ENCODE measurements around the gene PSMA2.

DNA sequence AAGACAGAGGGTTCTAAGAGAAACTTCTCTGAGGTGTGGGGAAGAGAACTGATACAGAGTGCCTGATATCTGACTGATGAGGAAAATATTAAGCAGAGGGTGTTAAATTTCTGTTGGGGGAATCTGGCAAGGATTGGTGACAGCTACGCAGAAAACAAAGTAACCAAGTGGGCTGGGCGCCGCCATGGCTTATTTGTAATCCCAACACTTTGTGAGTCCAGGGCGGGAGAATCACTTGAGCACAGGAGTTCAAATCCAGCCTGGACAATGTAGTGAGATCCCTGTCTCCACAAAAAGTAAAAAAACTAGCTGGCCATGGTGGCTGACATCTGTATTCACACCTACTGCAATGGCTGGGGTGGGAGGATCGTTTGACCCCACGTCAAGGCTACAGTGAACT is 18.0 kb downstream of the PSMA2 start:
- no peak for TF ChIP-seq CREB1 (CRISPR knock-in tag; IDR thresholded peaks at IDR 0.05)
- no peak for TF ChIP-seq TEAD4 (CRISPR knock-in tag; IDR thresholded peaks at IDR 0.05)
- TF ChIP-seq, protein P1, sequence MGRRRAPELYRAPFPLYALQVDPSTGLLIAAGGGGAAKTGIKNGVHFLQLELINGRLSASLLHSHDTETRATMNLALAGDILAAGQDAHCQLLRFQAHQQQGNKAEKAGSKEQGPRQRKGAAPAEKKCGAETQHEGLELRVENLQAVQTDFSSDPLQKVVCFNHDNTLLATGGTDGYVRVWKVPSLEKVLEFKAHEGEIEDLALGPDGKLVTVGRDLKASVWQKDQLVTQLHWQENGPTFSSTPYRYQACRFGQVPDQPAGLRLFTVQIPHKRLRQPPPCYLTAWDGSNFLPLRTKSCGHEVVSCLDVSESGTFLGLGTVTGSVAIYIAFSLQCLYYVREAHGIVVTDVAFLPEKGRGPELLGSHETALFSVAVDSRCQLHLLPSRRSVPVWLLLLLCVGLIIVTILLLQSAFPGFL (CRISPR knock-in tag; IDR thresholded peaks at IDR 0.05; ENCODE audit: borderline replicate concordance), result no peak
- TF ChIP-seq, protein P2, sequence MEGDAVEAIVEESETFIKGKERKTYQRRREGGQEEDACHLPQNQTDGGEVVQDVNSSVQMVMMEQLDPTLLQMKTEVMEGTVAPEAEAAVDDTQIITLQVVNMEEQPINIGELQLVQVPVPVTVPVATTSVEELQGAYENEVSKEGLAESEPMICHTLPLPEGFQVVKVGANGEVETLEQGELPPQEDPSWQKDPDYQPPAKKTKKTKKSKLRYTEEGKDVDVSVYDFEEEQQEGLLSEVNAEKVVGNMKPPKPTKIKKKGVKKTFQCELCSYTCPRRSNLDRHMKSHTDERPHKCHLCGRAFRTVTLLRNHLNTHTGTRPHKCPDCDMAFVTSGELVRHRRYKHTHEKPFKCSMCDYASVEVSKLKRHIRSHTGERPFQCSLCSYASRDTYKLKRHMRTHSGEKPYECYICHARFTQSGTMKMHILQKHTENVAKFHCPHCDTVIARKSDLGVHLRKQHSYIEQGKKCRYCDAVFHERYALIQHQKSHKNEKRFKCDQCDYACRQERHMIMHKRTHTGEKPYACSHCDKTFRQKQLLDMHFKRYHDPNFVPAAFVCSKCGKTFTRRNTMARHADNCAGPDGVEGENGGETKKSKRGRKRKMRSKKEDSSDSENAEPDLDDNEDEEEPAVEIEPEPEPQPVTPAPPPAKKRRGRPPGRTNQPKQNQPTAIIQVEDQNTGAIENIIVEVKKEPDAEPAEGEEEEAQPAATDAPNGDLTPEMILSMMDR (IDR thresholded peaks at IDR 0.05), result no peak
- TF ChIP-seq, protein P3, sequence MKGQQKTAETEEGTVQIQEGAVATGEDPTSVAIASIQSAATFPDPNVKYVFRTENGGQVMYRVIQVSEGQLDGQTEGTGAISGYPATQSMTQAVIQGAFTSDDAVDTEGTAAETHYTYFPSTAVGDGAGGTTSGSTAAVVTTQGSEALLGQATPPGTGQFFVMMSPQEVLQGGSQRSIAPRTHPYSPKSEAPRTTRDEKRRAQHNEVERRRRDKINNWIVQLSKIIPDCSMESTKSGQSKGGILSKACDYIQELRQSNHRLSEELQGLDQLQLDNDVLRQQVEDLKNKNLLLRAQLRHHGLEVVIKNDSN (CRISPR knock-in tag; IDR thresholded peaks at IDR 0.05), result no peak
- TF ChIP-seq, protein P4, sequence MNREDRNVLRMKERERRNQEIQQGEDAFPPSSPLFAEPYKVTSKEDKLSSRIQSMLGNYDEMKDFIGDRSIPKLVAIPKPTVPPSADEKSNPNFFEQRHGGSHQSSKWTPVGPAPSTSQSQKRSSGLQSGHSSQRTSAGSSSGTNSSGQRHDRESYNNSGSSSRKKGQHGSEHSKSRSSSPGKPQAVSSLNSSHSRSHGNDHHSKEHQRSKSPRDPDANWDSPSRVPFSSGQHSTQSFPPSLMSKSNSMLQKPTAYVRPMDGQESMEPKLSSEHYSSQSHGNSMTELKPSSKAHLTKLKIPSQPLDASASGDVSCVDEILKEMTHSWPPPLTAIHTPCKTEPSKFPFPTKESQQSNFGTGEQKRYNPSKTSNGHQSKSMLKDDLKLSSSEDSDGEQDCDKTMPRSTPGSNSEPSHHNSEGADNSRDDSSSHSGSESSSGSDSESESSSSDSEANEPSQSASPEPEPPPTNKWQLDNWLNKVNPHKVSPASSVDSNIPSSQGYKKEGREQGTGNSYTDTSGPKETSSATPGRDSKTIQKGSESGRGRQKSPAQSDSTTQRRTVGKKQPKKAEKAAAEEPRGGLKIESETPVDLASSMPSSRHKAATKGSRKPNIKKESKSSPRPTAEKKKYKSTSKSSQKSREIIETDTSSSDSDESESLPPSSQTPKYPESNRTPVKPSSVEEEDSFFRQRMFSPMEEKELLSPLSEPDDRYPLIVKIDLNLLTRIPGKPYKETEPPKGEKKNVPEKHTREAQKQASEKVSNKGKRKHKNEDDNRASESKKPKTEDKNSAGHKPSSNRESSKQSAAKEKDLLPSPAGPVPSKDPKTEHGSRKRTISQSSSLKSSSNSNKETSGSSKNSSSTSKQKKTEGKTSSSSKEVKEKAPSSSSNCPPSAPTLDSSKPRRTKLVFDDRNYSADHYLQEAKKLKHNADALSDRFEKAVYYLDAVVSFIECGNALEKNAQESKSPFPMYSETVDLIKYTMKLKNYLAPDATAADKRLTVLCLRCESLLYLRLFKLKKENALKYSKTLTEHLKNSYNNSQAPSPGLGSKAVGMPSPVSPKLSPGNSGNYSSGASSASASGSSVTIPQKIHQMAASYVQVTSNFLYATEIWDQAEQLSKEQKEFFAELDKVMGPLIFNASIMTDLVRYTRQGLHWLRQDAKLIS (CRISPR knock-in tag; IDR thresholded peaks at IDR 0.05; ENCODE audit: borderline replicate concordance), result no peak
- TF ChIP-seq, protein P5, sequence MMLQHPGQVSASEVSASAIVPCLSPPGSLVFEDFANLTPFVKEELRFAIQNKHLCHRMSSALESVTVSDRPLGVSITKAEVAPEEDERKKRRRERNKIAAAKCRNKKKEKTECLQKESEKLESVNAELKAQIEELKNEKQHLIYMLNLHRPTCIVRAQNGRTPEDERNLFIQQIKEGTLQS (CRISPR knock-in tag; conservative IDR thresholded peaks at IDR 0.05), result no peak
- TF ChIP-seq, protein P6, sequence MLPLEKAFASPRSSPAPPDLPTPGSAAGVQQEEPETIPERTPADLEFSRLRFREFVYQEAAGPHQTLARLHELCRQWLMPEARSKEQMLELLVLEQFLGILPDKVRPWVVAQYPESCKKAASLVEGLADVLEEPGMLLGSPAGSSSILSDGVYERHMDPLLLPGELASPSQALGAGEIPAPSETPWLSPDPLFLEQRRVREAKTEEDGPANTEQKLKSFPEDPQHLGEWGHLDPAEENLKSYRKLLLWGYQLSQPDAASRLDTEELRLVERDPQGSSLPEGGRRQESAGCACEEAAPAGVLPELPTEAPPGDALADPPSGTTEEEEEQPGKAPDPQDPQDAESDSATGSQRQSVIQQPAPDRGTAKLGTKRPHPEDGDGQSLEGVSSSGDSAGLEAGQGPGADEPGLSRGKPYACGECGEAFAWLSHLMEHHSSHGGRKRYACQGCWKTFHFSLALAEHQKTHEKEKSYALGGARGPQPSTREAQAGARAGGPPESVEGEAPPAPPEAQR (CRISPR knock-in tag; IDR thresholded peaks at IDR 0.05), result no peak
